Pancreas (tissue), 10 donors: ENCODE measurements around the gene TYK2. TPM values are rescaled to one million over a fixed set of nuclear protein-coding genes. Genes with fewer than 3 reads are reported as not detected.

Experiments used
- ATAC-seq, 4 donors: fragments of 200-7000 bp; cut with Tn5 transposase; one replicate each; pipeline versions ENCODE4 v1.8.0 to v1.9.1; 2020; ENCODE audit warnings: mild to moderate bottlenecking in 4 of 4, moderate library complexity in 4 of 4
- DNase-seq, 6 donors: peaks; one replicate each; pipeline ENCODE4 v3.0.0-alpha.2; 2020
- FAIRE-seq: peaks from 2 replicates; lab custom pipeline; 2012; peaks lifted over from hg19 to GRCh38; lab: Jason Lieb, UNC
- H3K27ac ChIP-seq, 4 donors: fragments of 200-600 bp; sonication (generic); 1 replicate in 3 of 4; 2 replicates in 1 of 4; pipeline versions ENCODE4 v1.5.0 to v1.8.0; 2020
- H3K27me3 ChIP-seq, 4 donors: fragments of 200-600 bp; one replicate each; pipeline ENCODE4 v1.8.0; 2021
- H3K36me3 ChIP-seq, 3 donors: fragments of 200-600 bp; sonication (generic) in 1 of 3; one replicate each; pipeline versions ENCODE4 v1.5.0 to v1.8.0; 2020 to 2021
- H3K4me1 ChIP-seq, 3 donors: fragments of 200-600 bp; one replicate each; pipeline ENCODE4 v1.8.0; 2021
- H3K4me3 ChIP-seq, 4 donors: fragments of 200-600 bp; sonication (generic) in 2 of 4; one replicate each; pipeline versions ENCODE4 v1.5.0 to v1.8.0; 2020 to 2021
- H3K9me3 ChIP-seq, 4 donors: fragments of 200-600 bp; one replicate each; pipeline ENCODE4 v1.8.0; 2021
- WGBS, 2 donors: extraction: QIAGEN DNeasy Blood & Tissue Kit; methylation state at CpG; one replicate each; pipeline ENCODE4 v1.1.7; 2013; 5-methylcytosine and 5-hydroxymethylcytosine counted together
- intact Hi-C, 3 donors: fragments of 100-400 bp; cut with DNase I; formaldehyde crosslinking; loops; one replicate each; pipeline versions ENCODE4 v1.11.1 to v1.14.2; 2022
- microRNA-seq, 2 donors: library from miRNA; unstranded; fragments of <30 nt; microRNA quantifications; one replicate each; pipeline versions ENCODE4 to v1.1.0, GENCODE V29; 2019 to 2020
- polyA plus RNA-seq, 2 donors: library from polyadenylated mRNA; stranded (reverse); fragments of 200-250 nt; gene quantifications; one replicate each; pipeline ENCODE4 v1.2.3, GENCODE V29; 2013
- total RNA-seq, 6 donors: library from RNA; stranded (reverse); fragmentation: NEBNext Ultra II Directional in 4 of 6; extraction: Animal tissue kit (Norgen Biotek cat#: 25700) in 4 of 6; gene quantifications; one replicate each; pipeline versions ENCODE4 v1.2.1 to v1.2.4, GENCODE V29; 2021 to 2023
- TF ChIP-seq, protein P1 (sequence below), 4 donors: fragments of 200-600 bp; sonication (generic) in 3 of 4; IDR thresholded peaks; one replicate each; pipeline versions ENCODE4 v1.5.0 to v1.8.0; 2021; ENCODE audit warnings: antibody characterized with exemption in 4 of 4
- donor health status: healthy with polysubstance abuse.
- donor health status: DM: no; HTN: no; CAD: no; lungs with moderate emphysema.
- donor health status: DM: no; HTN: no; CAD: no.
- donor health status: control.
- donor health status: control.
- donor health status: Bipolar disorder and iron deficiency.
- donor health status: DM: yes; HTN: yes; CAD: no.
- donor health status: DM: no; HTN: no; CAD: no.
- donor health status: DM: no; HTN: no; CAD: no.
- donor health status: DM: yes; HTN: yes; CAD: no.

TYK2 gene
- total and polyA plus RNA-seq, 8 donors: 42.5 to 302 (median 57.6) TPM

DNA sequence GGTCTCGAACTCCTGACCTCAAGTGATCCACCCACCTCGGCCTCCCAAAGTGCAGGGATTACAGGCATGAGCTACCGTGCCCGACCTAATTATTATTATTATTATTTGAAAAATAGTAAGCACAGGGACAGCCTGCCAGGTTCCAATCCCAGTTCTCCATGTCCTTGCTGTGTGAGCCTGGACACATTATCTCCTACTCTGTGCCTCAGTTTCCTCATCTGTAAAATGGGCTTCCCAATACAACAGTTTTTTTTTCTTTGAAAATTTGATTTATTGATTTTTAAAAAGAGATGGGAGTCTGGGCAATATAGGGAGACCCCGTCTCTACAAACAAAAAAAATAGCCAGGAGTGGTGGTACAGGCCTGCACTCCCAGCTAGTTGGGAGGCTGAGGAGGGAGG lies 74.0 kb downstream of the TYK2 start:
- 83 to 91% methylated on average over 5 of the region's 5 CpGs for WGBS, 2 donors
- intact Hi-C loops: no loop called here
- no peak overlapping the region for H3K27ac ChIP-seq
- no peak for ATAC-seq
- H3K36me3 ChIP-seq: peaks cover 0 to 3% (median 0%) of the 10 kb centered on the region in 3 donors
- FAIRE-seq: no peak
- no peak overlapping the region for H3K4me3 ChIP-seq
- DNase-seq: no peak
- TF ChIP-seq, protein P1, sequence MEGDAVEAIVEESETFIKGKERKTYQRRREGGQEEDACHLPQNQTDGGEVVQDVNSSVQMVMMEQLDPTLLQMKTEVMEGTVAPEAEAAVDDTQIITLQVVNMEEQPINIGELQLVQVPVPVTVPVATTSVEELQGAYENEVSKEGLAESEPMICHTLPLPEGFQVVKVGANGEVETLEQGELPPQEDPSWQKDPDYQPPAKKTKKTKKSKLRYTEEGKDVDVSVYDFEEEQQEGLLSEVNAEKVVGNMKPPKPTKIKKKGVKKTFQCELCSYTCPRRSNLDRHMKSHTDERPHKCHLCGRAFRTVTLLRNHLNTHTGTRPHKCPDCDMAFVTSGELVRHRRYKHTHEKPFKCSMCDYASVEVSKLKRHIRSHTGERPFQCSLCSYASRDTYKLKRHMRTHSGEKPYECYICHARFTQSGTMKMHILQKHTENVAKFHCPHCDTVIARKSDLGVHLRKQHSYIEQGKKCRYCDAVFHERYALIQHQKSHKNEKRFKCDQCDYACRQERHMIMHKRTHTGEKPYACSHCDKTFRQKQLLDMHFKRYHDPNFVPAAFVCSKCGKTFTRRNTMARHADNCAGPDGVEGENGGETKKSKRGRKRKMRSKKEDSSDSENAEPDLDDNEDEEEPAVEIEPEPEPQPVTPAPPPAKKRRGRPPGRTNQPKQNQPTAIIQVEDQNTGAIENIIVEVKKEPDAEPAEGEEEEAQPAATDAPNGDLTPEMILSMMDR (IDR thresholded peaks at IDR 0.05): no peak
- H3K9me3 ChIP-seq: no peaks in the 10 kb centered on the region
- H3K4me1 ChIP-seq: no peaks in the 10 kb centered on the region
- no peaks in the 10 kb centered on the region for H3K27me3 ChIP-seq

DNA sequence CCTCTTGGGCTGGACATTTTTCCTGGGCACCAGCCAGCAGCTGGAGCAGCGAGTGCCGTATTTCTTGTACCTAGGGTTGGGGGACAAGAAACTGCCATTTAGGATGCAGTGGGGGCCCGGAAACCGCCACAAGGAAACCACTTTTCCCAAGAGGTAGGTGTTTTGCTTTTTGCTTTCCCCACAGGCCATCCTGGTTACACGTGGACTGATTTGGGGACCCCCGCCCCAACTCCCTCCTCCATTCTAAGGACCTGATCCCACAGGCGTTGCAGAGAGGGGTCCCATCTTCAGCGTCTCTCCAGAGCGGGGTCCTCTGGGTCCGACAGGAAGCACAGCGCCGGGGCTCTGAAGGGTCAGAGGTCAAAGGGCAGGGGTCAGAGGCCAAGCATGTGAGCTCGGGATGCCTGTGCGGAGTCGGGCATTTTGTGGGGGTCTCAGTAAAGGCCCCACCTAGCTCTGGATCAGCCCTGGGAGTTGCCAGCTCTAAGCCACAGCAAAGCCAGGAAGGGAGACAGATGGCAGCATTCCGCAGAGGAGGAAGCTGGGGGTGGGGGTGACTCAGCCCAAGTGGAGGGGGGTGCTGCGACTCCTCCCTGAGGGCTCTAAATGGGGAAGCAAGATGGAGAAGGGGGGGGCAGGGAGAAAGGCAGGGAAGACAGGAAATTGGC lies 75.1 kb downstream of the TYK2 start:
- ATAC-seq (peak in 2 of 4 donors; percentile 53 to 78), FAIRE-seq (no peak), DNase-seq (no peak)
- H3K27ac ChIP-seq: no peak overlapping the region
- intact Hi-C loops: no loop called here
- H3K27me3 ChIP-seq: no peaks in the 10 kb centered on the region
- WGBS, 2 donors: 83 to 85% methylated on average over 17 of the region's 17 CpGs
- TF ChIP-seq, protein P1 (IDR thresholded peaks at IDR 0.05): no peak
- H3K36me3 ChIP-seq: peaks cover 0 to 3% (median 0%) of the 10 kb centered on the region in 3 donors
- H3K4me3 ChIP-seq: no peak overlapping the region
- H3K4me1 ChIP-seq: no peaks in the 10 kb centered on the region
- no peaks in the 10 kb centered on the region for H3K9me3 ChIP-seq

Small RNA genes lying within 50 kb of the gene (microRNA-seq; reads per million reads assigned to microRNA genes)
- gene MIR1181: 0 reads per million in 2 donors

Other genes with a start within 250 kb of the TYK2 start
- 10 to 100 TPM; 11.4 to 27.5 (median 15.4) TPM for gene DNMT1, start 185.6 kb downstream of the TYK2 start, total RNA-seq
- 10 to 100 TPM; 26.4 to 28.7 TPM for gene DNMT1, start 185.6 kb downstream of the TYK2 start, polyA plus RNA-seq
- gene S1PR2, start 149.2 kb downstream of the TYK2 start, total RNA-seq: 1 to 10 TPM; 1.9 to 4.8 (median 3.0) TPM
- 1 to 10 TPM; 1.6 to 2.0 TPM for gene S1PR2, start 149.2 kb downstream of the TYK2 start, polyA plus RNA-seq
- gene MRPL4, start 128.4 kb downstream of the TYK2 start, total RNA-seq: 10 to 100 TPM in 4 of 6 donors, 1 to 10 TPM in 2; 9.9 to 17.6 (median 14.9) TPM
- gene MRPL4, start 128.4 kb downstream of the TYK2 start, polyA plus RNA-seq: 10 to 100 TPM; 23.5 to 34.4 TPM
- 10 to 100 TPM in 2 of 6 donors, 1 to 10 TPM in 4; 2.2 to 32.4 (median 5.7) TPM for gene ICAM1, start 109.5 kb downstream of the TYK2 start, total RNA-seq
- gene ICAM1, start 109.5 kb downstream of the TYK2 start, polyA plus RNA-seq: 10 to 100 TPM in 1 of 2 donors, 1 to 10 TPM in 1; 7.2 to 13.5 TPM
- gene ICAM4, start 93.6 kb downstream of the TYK2 start, total RNA-seq: under 1 TPM in 5 of 6 donors, not detected in 1; 0.13 to 0.56 (median 0.20) TPM
- gene ICAM4, start 93.6 kb downstream of the TYK2 start, polyA plus RNA-seq: under 1 TPM in 1 of 2 donors, not detected in 1; 0.27 TPM
- gene ICAM5, start 90.6 kb downstream of the TYK2 start, total RNA-seq: under 1 TPM in 5 of 6 donors, not detected in 1; 0.08 to 0.22 (median 0.17) TPM
- under 1 TPM; 0.26 to 0.30 TPM for gene ICAM5, start 90.6 kb downstream of the TYK2 start, polyA plus RNA-seq
- 1 to 10 TPM in 4 of 6 donors, under 1 TPM in 2; 0.91 to 3.0 (median 1.5) TPM for gene ZGLP1, start 70.8 kb downstream of the TYK2 start, total RNA-seq
- 10 to 100 TPM; 37.6 to 44.0 TPM for gene ZGLP1, start 70.8 kb downstream of the TYK2 start, polyA plus RNA-seq
- gene FDX2, start 64.6 kb downstream of the TYK2 start, total RNA-seq: 10 to 100 TPM in 2 of 6 donors, 1 to 10 TPM in 4; 5.5 to 10.9 (median 8.7) TPM
- gene FDX2, start 64.6 kb downstream of the TYK2 start, polyA plus RNA-seq: 10 to 100 TPM; 25.0 to 30.3 TPM
- 10 to 100 TPM in 4 of 6 donors, 1 to 10 TPM in 2; 6.0 to 17.3 (median 13.6) TPM for gene RAVER1, start 47.0 kb downstream of the TYK2 start, total RNA-seq
- 1 to 10 TPM; 9.4 TPM for gene RAVER1, start 47.0 kb downstream of the TYK2 start, polyA plus RNA-seq
- 10 to 100 TPM in 1 of 6 donors, 1 to 10 TPM in 5; 5.7 to 13.8 (median 7.1) TPM for gene ICAM3, start 40.9 kb downstream of the TYK2 start, total RNA-seq
- gene ICAM3, start 40.9 kb downstream of the TYK2 start, polyA plus RNA-seq: 1 to 10 TPM; 5.2 TPM
- 10 to 100 TPM; 41.3 to 61.0 (median 48.5) TPM for gene CDC37, start 23.0 kb upstream of the TYK2 start, total RNA-seq
- gene CDC37, start 23.0 kb upstream of the TYK2 start, polyA plus RNA-seq: 100 to 1,000 TPM; 226 to 266 TPM
- 10 to 100 TPM in 4 of 6 donors, 1 to 10 TPM in 2; 6.6 to 12.6 (median 11.2) TPM for gene PDE4A, start 40.0 kb upstream of the TYK2 start, total RNA-seq
- gene PDE4A, start 40.0 kb upstream of the TYK2 start, polyA plus RNA-seq: 1 to 10 TPM; 5.0 to 8.5 TPM
- gene KEAP1, start 122.8 kb upstream of the TYK2 start, total RNA-seq: 10 to 100 TPM; 25.2 to 36.4 (median 32.3) TPM
- 10 to 100 TPM; 40.9 to 48.6 TPM for gene KEAP1, start 122.8 kb upstream of the TYK2 start, polyA plus RNA-seq
- gene S1PR5, start 136.9 kb upstream of the TYK2 start, total RNA-seq: 1 to 10 TPM in 2 of 6 donors, under 1 TPM in 4; 0.32 to 1.3 (median 0.63) TPM
- gene S1PR5, start 136.9 kb upstream of the TYK2 start, polyA plus RNA-seq: under 1 TPM; 0.21 to 0.38 TPM
- 10 to 100 TPM; 12.9 to 26.9 (median 20.5) TPM for gene ATG4D, start 163.3 kb upstream of the TYK2 start, total RNA-seq
- gene ATG4D, start 163.3 kb upstream of the TYK2 start, polyA plus RNA-seq: 10 to 100 TPM; 35.2 to 62.1 TPM
- gene KRI1, start 185.4 kb upstream of the TYK2 start, total RNA-seq: 10 to 100 TPM in 4 of 6 donors, 1 to 10 TPM in 2; 8.0 to 15.8 (median 13.5) TPM
- gene KRI1, start 185.4 kb upstream of the TYK2 start, polyA plus RNA-seq: 10 to 100 TPM; 34.7 to 41.8 TPM
- 1 to 10 TPM; 1.4 to 3.3 (median 2.1) TPM for gene CDKN2D, start 188.4 kb upstream of the TYK2 start, total RNA-seq
- 1 to 10 TPM; 3.8 to 9.1 TPM for gene CDKN2D, start 188.4 kb upstream of the TYK2 start, polyA plus RNA-seq
- 10 to 100 TPM; 32.2 to 48.6 (median 39.7) TPM for gene AP1M2, start 206.7 kb upstream of the TYK2 start, total RNA-seq
- 10 to 100 TPM; 55.3 to 57.6 TPM for gene AP1M2, start 206.7 kb upstream of the TYK2 start, polyA plus RNA-seq
- 10 to 100 TPM; 32.7 to 69.0 (median 48.4) TPM for gene SLC44A2, start 245.0 kb upstream of the TYK2 start, total RNA-seq
- 10 to 100 TPM; 42.8 to 61.5 TPM for gene SLC44A2, start 245.0 kb upstream of the TYK2 start, polyA plus RNA-seq